Hematopoietic multipotent progenitor cell treated with erythropoietin and hydrocortisone succinate and interleukin-3 and kit ligand, for 17 days (in vitro differentiated cells): ENCODE measurements around the gene MRPL50.

ENCODE experiments used
- DNase-seq: peaks from one replicate; pipeline ENCODE4 v3.0.0-alpha.2; 2015; ENCODE audit warnings: low spot score

Gene MRPL50

DNA sequence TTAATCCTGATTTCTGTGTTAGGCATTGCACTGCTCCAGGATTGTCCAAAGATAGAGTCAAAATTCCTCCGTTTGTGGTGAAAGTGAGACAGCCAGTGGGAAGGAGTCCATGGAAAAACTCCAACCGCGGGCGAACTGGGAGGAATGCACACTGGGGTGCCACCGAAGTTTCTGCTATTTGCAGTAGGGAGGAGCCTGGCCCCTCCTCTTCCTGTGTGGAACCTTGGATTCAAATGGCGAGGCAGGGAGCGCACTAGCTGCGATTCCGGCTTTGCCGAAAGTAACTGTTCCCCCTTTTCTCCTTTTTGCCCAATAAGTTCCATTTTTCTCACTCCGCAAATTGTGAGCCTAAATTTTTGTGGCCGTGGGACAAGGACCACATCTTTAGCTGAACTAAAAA is 22.9 kb downstream of the MRPL50 start:
- no peak for DNase-seq

DNA sequence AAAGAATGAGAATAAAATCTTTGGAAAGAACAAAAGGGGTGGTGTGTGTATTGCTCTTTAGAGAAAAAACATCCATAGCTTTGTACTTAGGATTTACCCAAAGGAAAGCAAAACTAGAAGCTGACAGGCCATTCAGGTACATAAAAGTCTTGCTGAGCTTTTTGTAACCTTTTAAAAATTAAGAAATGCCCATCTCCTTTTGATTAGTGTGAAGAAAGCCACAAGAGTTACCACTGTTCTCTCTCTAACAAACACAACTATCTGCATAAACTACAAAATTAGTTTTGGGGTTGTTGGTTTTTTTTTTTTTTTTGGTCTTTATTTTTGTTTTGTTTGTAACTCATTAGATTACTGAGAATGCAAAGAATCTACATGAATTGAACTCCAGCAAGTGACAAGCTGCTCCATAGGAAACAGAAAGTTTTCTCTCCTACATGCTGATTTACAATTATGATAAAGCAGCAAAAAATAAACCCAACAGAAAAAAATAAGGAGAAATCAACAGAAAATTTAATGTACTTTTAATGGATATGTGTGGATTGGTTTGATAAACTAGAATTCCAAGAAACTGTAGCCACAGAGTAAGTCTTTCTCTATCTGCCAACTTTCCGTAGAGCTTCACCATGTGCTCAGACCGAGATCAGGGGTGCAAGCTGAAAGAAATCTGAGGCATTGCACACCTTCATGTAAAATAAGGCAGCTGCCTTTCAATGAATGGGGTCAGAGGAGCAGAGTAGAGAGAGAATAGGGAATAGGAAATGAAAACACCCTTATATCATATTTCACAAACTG is 25.9 kb downstream of the MRPL50 start:
- DNase-seq: no peak

DNA sequence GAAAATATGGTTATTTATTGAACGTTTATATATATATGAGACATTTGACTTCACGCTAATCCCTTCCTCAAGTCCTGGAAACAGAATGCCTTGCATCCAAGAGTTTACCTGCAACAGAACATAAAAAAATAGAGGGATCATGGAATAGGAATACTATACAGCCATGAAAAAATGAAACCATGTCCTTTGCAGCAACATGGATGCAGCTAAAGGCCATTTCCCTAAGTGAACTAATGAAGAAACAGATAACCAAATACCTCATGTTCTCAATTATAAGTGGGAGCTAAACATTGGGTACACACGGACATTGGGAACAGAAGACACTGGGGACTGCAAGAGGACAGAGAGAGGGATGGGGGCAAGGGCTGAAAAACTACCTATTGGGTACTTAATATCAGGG is 26.6 kb downstream of the MRPL50 start:
- no peak for DNase-seq

DNA sequence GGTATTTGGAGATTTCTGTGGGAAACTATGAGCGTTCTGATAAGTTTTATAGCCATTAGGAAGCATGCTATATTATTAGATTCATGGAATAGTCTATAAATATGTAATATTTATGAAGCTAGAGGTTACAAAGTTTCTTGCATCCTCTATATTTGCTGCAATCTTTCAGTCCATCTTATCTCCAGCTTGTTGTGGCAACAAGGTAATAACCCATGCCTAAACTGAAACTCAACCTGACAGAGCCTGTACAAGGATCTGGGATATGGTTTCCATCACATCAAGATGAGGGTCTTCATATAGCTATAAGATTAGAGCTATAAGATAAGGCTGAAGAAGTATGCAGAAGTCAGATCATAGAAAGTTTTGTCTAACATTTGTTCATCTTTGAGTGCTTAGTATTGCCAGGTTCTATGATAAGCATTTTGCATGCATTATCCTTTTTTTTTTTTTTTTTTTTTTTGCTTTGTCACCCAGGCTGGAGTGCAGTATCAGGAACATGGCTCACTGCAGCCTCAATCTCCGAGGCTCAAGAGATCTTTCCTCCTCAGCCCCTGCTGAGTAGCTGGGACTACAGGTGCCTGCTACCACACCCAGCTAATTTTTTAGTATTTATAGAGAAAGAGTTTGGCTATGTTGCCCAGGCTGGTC is 28.4 kb downstream of the MRPL50 start:
- DNase-seq: no peak

DNA sequence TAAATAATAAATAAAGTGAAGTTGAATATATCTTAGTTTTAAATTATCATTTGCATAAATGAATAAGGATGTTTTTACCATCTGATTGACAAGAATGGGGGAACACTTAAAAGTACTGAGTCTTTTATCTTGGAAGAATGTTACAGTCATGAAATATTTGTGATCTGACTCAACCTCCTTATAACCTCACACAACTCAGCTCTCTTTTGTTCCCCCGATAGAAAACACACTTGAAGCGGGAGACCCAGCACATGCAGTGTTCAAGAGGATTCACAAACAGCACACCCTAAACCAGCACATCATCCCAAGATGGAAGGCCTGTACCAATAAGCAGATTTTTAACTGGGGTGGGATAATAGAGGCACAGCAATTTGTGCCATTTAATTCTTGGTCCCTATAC is 29.1 kb downstream of the MRPL50 start:
- DNase-seq: no peak

DNA sequence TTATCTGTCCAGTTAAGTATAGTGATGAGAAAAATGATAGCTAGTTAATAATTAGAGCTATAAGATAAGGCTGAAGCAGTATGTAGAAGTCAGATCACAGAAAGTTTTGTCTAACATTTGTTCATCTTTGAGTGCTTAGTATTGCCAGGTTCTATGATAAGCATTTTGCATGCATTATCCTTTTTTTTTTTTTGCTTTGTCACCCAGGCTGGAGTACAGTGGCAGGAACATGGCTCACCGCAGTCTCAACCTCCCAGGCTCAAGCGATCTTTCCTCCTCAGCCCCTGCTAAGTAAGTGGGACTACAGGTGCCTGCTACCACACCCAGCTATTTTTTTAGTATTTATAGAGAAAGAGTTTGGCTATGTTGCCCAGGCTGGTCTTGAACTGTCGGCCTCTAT is 31.1 kb downstream of the MRPL50 start:
- no peak for DNase-seq

DNA sequence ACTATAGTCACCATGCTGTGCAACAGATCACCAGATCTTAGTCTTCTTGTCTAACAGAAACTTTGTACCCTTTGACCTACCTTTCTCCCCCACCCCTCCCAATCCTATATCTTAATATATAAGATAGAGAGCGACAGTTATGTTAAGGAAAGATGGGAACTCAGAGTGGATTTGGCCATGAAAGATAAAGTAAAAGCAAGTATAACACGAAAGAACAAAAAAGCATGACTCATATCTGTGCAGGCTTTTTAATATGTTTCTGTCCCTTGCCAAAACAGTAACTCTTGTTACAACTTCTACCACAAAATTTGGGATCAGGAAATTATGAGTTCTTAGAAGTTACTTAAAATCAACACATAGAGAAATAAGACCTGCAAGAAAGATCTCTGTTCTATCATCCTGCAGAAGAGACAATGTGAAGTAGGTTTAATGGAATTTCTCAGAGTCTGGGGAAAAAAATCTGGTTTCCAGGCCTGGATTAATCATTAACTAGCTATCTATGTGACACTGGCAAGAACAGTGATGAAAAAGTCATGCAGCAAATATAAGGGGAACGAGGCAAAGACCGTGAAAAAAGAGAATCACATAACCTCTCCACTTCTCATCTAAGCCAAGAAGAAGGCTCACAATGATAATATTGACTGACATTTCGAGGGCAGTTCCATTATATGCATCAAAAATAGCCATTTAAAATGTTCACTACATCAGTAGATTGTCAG is 32.2 kb downstream of the MRPL50 start:
- no peak for DNase-seq

DNA sequence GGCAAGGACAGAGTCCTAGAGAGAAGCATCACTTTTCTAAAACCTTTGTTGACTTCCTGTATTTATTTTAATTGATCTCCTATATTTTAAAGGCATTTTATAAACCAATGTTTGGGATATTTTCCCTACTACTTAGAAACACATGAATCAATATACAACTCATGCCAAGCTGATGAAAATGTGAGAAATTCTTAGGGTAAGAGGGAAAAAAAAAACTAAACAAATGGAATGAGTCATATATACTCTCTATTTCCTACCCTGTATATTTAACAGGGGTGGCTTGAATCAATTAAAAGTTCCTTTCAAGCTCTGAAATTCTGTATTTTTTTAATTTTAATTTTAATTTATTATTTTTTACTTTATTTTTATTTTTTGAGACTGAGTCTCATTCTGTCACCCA is 33.2 kb downstream of the MRPL50 start:
- no peak for DNase-seq

DNA sequence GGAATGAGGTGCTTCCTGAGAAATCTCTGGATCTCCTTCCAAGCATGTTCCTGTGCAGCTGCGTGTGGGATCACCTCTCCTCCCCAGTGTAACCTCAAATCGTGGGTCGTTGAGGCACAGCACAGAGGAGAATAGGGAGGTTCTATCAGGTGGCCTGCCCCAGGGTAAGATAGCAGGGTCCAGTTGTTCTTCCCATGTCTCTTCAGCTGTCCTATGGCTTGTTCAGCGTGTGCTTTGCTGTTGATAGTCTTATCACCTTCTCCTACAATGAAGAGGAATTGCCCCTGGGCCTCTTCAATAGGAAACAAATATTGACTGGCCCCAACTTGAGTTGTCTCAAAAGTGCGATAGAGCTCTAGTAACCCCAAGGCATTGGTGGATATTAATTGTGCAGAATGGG is 36.0 kb downstream of the MRPL50 start:
- DNase-seq: no peak

DNA sequence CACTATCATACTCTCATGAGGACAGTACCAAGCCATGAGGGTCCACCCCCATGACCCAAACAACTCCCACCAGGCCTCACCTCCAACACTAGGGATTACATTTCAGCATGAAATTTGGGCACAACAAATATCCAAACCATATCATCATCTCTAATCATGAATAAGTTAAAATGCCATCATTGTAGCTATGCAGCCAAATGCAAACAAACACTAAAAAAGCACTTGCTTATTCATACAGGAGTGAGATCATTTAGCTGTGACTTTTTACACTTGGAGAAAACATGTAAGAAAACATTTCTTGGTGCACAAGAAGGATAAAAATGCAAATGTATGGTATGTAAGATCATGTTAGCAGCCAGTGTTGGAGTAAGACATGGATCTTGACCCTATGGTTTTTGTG is 37.8 kb downstream of the MRPL50 start:
- no peak for DNase-seq

DNA sequence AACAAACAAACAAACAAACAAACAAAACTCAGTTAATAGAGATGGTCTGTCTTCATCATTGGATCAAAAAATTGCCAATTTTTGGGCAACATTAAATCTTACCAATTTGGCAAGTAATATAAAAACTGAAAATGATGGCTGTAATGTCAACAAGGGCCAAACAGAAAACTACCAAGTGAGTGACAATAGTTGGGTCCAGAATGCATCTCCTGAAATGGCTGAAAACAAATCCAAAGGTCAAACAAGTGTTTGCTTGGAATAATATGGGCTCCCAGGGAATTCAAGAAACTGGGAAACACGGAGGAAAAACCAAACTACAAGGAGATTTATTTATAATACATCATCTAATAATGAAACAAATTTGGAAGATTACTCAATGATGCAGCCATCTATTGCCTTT is 38.7 kb downstream of the MRPL50 start:
- no peak for DNase-seq

DNA sequence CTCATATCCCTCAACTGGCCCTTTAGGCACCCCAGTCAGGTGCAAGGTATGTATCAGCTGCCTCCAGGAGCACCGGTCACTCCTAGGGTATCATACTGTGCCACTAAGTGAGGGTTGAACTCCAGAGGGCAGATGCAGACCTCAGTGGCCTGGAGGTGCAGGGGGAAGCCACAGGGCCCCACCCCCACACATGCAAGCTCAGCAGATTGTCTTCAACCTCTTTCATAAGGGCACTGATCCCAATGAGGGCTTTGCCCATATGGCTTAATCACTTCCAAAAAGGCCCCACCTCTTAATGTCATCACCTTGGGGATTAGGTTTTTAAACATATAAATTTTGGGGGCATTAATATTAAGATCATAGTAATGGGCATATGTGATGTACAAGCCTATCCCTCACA is 41.8 kb downstream of the MRPL50 start:
- DNase-seq: no peak

DNA sequence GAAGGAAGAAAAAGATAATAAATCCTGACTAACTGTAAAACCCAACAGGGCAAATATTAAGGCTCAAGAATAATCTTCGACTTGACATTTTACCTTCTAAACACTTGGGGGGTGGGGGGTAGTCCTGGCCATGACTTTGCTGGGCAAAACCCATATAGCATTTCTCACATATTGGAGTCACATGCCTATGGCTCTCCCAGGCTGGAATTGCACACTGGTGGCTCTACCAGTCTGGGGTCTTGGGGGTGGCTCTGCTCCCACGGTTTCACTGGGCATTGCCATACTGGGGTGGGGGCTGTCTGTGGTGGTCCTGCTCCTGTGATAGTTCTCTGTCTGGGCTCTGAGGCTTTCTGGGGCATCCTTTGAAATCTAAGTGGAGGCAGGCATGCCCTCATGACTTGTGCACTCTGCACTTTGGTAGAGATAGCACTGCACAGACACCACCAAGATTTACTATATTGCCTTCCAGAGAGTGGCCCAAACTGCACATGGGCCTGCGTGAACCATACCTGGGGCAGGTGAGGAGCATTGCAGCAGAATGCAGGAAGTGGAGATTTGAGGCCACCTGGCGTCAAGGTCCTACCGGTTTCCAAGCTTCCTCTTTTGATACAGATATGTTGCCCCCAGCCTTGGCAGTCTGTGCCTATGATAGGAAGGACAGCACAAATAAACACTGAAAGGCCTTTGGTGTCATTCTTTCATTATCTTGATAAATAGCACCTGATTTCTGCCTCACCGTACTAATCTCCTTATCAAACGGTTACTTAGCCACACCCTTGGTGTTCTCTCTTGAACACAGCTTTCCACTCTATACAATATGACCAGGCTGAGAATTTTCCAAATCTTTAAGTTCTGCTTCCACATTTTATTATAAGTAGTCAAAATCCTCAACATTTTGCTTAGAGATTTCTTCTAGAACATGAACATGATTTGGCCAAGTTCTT is 43.4 kb downstream of the MRPL50 start:
- DNase-seq: no peak

DNA sequence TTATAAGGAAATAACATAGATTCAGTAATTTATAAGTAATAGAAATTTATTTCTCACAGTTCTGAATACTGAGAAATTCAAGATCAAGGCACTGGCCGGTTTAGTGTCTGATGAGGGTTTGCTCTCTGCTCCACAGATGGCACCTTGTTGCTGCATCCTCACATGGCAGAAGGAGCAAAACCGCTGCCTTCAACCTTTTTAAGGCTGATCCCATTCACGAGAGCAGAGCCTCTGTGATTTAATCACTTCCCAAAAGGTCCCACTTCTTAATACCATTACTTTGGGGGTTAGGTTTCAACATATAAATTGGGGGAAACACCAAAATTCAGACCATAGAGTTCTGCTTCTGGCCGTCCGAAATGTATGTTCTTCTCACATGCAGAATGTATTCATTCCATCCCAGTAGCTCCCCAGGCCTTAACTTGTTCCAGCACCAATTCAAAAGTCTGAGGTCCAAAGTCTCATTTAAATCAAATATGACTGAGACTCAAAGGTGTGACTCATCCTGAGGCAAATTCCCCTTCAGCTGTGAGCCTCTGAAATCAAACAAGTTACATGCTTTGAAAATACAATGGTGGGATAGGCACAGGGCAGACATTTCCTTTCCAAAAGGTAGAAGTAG is 44.2 kb downstream of the MRPL50 start:
- no peak for DNase-seq

DNA sequence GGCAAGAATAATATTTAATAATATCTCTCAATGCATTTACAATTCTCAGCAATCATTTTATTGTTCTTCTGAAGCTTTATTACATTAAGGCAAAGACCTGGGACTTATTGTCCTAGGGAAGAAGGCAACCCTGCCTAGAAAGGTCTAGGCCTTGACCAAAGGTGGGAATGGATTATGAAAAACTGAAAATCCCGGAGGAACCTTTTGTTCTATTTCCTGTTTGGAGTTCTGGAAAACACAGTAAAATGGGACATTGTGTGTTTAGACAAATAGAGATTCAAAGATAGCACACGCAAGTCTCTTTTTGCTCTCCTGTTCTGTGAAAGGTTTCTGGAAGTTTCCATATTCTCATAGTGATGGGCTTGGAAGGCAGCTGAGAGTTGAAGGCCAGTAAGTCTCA is 44.7 kb downstream of the MRPL50 start:
- DNase-seq: no peak

DNA sequence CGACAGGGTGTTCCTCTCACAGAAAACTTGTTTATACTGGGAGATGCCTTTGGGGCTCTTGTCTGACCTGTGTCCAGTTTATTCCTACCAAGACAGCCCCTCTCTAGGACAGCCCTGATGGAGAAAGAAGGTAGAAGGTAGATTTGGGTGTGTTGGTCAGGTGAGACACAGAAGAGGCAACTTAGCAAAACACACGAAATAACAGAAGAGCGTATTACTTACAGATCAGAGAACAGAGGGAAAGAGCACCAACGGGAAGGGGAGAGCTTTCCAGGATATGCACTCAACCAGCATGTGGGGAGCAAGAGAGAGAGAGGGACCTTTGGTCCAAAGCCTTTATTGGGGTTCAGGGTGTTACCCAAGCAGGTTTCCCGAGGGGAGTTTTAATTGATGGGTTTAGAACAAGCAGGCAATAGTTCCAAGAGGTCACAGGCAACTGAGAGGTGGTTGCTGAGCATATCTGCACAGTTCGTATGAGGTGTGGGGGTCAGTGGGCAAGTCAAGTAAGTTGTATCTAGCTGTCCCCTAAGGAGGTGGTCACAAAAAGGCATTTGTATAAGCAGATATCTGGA is 45.4 kb downstream of the MRPL50 start:
- no peak for DNase-seq

DNA sequence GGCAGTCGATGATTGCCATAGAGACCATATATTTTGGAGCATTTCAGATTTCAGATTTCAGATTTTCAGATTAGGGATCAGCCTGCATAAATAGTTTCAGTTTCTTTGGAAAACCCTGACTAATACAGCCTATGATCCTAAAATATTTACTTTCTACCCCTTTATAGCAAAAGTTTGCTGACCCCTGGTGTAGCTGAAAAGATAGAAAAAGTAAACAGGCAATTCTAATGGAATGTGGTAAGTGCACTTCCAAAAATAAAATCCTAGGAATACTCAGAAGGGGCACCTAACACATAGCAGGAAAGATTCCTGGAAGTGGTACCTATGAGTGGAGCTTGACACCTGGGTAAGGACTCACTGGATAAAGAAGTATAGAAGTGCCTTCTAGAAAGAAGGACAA is 48.1 kb downstream of the MRPL50 start:
- DNase-seq: no peak

DNA sequence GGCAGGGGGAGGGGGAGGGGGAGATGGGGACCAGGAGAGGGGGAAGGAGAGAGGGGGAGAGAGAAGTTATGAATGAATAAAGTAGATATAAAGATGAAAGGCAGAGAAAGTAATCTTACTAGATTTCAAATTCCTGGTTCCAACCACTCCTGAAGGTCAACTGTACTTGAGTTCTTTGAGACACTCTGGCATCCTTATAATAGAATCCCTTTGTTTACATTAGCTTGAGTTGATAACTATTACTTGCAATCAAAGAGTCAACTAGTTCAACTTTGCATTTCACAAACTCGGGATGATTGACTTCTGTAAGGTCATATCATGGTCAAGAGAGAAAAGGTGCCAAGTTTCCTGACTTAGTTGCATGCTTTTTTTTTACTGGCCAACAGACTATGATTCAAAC is 55.8 kb downstream of the MRPL50 start:
- DNase-seq: no peak

DNA sequence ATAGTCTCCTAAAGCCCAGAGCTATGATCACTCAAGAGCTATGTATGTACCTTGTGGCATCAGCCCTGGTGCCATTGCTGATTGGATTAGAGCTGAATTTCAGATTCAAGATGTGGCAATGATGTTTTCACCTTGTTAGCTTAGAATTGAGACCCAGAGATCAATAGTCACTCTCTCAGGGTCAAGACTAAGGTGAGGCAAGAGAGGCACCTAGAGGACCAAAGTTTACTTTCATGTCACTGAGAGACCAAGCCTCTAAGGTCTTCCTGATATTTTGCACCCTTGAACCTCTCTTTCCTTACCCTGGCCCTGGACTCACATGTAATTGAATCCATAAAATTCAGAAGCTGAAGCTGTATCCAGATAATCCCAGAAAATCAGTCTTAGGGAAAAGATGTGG is 56.5 kb downstream of the MRPL50 start:
- no peak for DNase-seq
